ENCODE data around the gene GLE1.
"Not testable (repeated sequence)": the region's sequence is repeated elsewhere in the genome, so short reads cannot be mapped to it uniquely, and the experiment has no call there.

Gene GLE1

GRCh38 chr9:128585155-128585554 is 80.6 kb downstream of the GLE1 start:
- H3K36me3 Mint-ChIP-seq (ENCODE audit: low read depth), result peaks cover 95% of the 10 kb centered on the region
- H3K27me3 Mint-ChIP-seq, result not testable (repeated sequence)

GRCh38 chr9:128586934-128587333 is 82.4 kb downstream of the GLE1 start:
- not testable (repeated sequence) for H3K4me3 Mint-ChIP-seq

More at GRCh38 chr9:128585155-128585554, 80.6 kb downstream of the GLE1 start:
- H3K27ac Mint-ChIP-seq, DNase-seq, H3K4me3 Mint-ChIP-seq, H3K9me3 Mint-ChIP-seq: not testable (repeated sequence)
- H3K4me1 Mint-ChIP-seq (ENCODE audit: low read depth), result peaks cover 14% of the 10 kb centered on the region

GRCh38 chr9:128587453-128587852 is 82.9 kb downstream of the GLE1 start:
- DNase-seq, result peak; percentile 61
- Mint-ChIP-seq H3K9me3 (no peaks in the 10 kb centered on the region), H3K4me3 (no peak overlapping the region), H3K4me1 (ENCODE audit: low read depth) (peaks cover 14% of the 10 kb centered on the region), H3K27me3 (no peaks in the 10 kb centered on the region), H3K27ac (peak overlapping the region; percentile 90), H3K36me3 (ENCODE audit: low read depth) (peaks cover 93% of the 10 kb centered on the region)

More at GRCh38 chr9:128586934-128587333, 82.4 kb downstream of the GLE1 start:
- not testable (repeated sequence) for H3K27me3 Mint-ChIP-seq, H3K9me3 Mint-ChIP-seq, DNase-seq
- Mint-ChIP-seq H3K4me1 (ENCODE audit: low read depth) (peaks cover 14% of the 10 kb centered on the region), H3K36me3 (ENCODE audit: low read depth) (peaks cover 93% of the 10 kb centered on the region), H3K27ac (peak overlapping the region; percentile 90)

- H3K36me3 Mint-ChIP-seq (ENCODE audit: low read depth), result peaks cover 93% of the 10 kb centered on the region
- peaks cover 14% of the 10 kb centered on the region for H3K4me1 Mint-ChIP-seq (ENCODE audit: low read depth)
- H3K27ac Mint-ChIP-seq, result peak overlapping the region; percentile 81
- DNase-seq, result no peak
- H3K9me3 Mint-ChIP-seq, result no peaks in the 10 kb centered on the region
- no peaks in the 10 kb centered on the region for H3K27me3 Mint-ChIP-seq
- no peak overlapping the region for H3K4me3 Mint-ChIP-seq
Observed at GRCh38 chr9:128588581-128589233, 84.2 kb downstream of the GLE1 start.

Data from activated T-cell treated with anti-CD3 and anti-CD28 coated beads, Interleukin-2, amount 50 U/mL, for 24 hours (primary cell).